Measurements from ENCODE around the gene ZFX. TPM values are rescaled to one million over a fixed set of nuclear protein-coding genes. Genes with fewer than 3 reads are reported as not detected.

Gene ZFX
- total RNA-seq, 1 experiment from 2014 or later = 63.9 TPM

DNA sequence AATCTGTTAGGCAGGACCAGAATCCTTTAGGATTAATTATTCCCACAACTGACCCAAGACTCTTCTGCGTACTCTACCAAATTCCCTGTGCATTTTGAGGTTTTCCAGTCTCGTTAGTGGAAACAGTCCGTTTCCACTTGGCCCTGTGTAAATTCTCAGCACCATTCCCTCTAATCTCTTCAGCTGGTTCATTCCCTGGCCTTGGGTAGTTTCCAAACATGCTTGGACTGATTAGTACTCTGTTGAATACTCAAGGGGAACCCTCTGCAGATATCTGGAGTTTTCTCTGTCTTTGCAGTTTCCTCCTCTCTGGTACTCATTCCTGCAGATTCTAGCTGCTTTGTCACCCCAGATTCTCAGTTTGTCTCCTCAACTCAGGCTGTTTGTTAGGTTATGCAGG is 80.4 kb downstream of the ZFX start:
- ChIA-PET POLR2A (ENCODE audit: low non-redundant PET) (no interaction called here), CTCF (no interaction called here)
- no peak overlapping the region for H3K4me3 ChIP-seq (ENCODE audit: low read depth, low read length, poor library complexity, severe bottlenecking)
- no peak overlapping the region for H3K27ac ChIP-seq (ENCODE audit: low read depth, low read length, poor library complexity, severe bottlenecking)
- no peaks in the 10 kb centered on the region for H3K36me3 ChIP-seq (ENCODE audit: insufficient read depth, low read length, poor library complexity, severe bottlenecking)
- peaks cover 10% of the 10 kb centered on the region for H3K4me1 ChIP-seq (ENCODE audit: insufficient read depth, low read length, poor library complexity, severe bottlenecking)
- H3K9me3 ChIP-seq (ENCODE audit: low read depth, low read length, poor library complexity, severe bottlenecking) = peaks cover 11% of the 10 kb centered on the region
- peaks cover 10% of the 10 kb centered on the region for H3K27me3 ChIP-seq (replicated peaks; ENCODE audit: insufficient read depth, low read depth, low read length, poor library complexity)
- TF ChIP-seq, protein P1, sequence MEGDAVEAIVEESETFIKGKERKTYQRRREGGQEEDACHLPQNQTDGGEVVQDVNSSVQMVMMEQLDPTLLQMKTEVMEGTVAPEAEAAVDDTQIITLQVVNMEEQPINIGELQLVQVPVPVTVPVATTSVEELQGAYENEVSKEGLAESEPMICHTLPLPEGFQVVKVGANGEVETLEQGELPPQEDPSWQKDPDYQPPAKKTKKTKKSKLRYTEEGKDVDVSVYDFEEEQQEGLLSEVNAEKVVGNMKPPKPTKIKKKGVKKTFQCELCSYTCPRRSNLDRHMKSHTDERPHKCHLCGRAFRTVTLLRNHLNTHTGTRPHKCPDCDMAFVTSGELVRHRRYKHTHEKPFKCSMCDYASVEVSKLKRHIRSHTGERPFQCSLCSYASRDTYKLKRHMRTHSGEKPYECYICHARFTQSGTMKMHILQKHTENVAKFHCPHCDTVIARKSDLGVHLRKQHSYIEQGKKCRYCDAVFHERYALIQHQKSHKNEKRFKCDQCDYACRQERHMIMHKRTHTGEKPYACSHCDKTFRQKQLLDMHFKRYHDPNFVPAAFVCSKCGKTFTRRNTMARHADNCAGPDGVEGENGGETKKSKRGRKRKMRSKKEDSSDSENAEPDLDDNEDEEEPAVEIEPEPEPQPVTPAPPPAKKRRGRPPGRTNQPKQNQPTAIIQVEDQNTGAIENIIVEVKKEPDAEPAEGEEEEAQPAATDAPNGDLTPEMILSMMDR (conservative IDR thresholded peaks at IDR 0.05; ENCODE audit: low read depth, low read length) = no peak
- no peak for TF ChIP-seq EZH2 (IDR thresholded peaks at IDR 0.05; ENCODE audit: borderline replicate concordance, low read depth, low read length, poor library complexity, severe bottlenecking)
- intact Hi-C loops (cut with micrococcal nuclease; ENCODE audit: unreplicated experiment) = no loop called here
- no peak for DNase-seq (ENCODE audit: low spot score)
- BruUV-seq (replicated peaks) = no TSS peak

DNA sequence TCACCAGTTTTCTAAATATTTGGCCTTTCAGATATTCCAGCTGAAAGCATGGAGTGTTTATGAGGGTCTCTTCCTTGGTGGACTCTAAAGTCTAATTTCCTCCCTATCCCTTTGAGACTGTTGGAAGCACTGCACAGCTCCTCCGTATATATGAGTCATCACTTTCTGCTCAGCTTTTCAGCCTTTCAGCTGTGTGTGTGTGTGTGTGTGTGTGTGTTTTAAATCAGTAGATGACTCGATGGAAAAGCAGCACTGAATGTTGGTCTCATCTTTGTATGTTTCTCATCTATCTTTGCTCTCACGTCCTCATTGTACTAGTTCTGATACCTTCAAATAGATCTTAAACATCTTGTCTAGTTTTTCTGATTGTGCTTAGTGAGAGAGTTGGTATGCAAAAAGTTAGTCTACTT is 81.6 kb downstream of the ZFX start:
- intact Hi-C loops (cut with micrococcal nuclease; ENCODE audit: unreplicated experiment) = no loop called here
- Histone ChIP-seq H3K4me3 (ENCODE audit: low read depth, low read length, poor library complexity, severe bottlenecking) (no peak overlapping the region), H3K4me1 (ENCODE audit: insufficient read depth, low read length, poor library complexity, severe bottlenecking) (peaks cover 10% of the 10 kb centered on the region), H3K9me3 (ENCODE audit: low read depth, low read length, poor library complexity, severe bottlenecking) (peaks cover 1% of the 10 kb centered on the region), H3K27me3 (replicated peaks; ENCODE audit: insufficient read depth, low read depth, low read length, poor library complexity) (peaks cover 10% of the 10 kb centered on the region), H3K27ac (ENCODE audit: low read depth, low read length, poor library complexity, severe bottlenecking) (no peak overlapping the region), H3K36me3 (ENCODE audit: insufficient read depth, low read length, poor library complexity, severe bottlenecking) (no peaks in the 10 kb centered on the region)
- POLR2A ChIA-PET (ENCODE audit: low non-redundant PET) = no interaction called here
- TF ChIP-seq, protein P1 (conservative IDR thresholded peaks at IDR 0.05; ENCODE audit: low read depth, low read length) = no peak
- TF ChIP-seq EZH2 (IDR thresholded peaks at IDR 0.05; ENCODE audit: borderline replicate concordance, low read depth, low read length, poor library complexity, severe bottlenecking) = no peak
- BruUV-seq (replicated peaks) = no TSS peak
- CTCF ChIA-PET = no interaction called here
- DNase-seq (ENCODE audit: low spot score) = peak; percentile 77

DNA sequence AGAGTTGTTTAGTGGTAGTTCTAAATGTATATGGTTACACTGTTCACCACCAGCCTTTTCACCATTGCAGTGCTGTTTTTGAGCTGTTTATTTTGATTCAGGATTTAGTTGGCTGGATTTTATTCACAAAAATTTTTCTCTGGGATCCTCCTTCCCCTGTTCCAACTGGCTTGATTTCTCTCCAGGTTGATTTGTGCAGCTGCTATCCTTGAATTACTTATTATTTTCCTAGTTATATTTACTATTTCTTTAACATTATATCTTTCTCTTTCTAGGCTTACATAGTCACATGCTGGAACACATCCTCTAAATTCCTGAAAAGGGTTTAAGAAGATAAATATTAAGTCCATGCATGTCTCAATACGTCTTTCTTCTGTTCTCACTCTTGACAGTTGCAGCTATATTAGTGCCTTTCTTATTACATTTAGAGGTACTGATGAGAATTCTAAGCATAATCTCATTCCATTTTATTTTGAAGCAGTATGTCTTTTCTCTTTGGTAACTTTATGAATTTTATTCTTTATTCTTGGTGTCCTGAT is 82.2 kb downstream of the ZFX start:
- H3K36me3 ChIP-seq (ENCODE audit: insufficient read depth, low read length, poor library complexity, severe bottlenecking) = no peaks in the 10 kb centered on the region
- H3K27me3 ChIP-seq (replicated peaks; ENCODE audit: insufficient read depth, low read depth, low read length, poor library complexity) = peaks cover 10% of the 10 kb centered on the region
- DNase-seq (ENCODE audit: low spot score) = no peak
- no peak overlapping the region for H3K27ac ChIP-seq (ENCODE audit: low read depth, low read length, poor library complexity, severe bottlenecking)
- TF ChIP-seq, protein P1 (conservative IDR thresholded peaks at IDR 0.05; ENCODE audit: low read depth, low read length) = no peak
- no peak for TF ChIP-seq EZH2 (IDR thresholded peaks at IDR 0.05; ENCODE audit: borderline replicate concordance, low read depth, low read length, poor library complexity, severe bottlenecking)
- intact Hi-C loops (cut with micrococcal nuclease; ENCODE audit: unreplicated experiment) = no loop called here
- no TSS peak for BruUV-seq (replicated peaks)
- H3K4me1 ChIP-seq (ENCODE audit: insufficient read depth, low read length, poor library complexity, severe bottlenecking) = peaks cover 10% of the 10 kb centered on the region
- H3K9me3 ChIP-seq (ENCODE audit: low read depth, low read length, poor library complexity, severe bottlenecking) = no peaks in the 10 kb centered on the region
- no peak overlapping the region for H3K4me3 ChIP-seq (ENCODE audit: low read depth, low read length, poor library complexity, severe bottlenecking)
- POLR2A ChIA-PET (ENCODE audit: low non-redundant PET) = no interaction called here
- CTCF ChIA-PET = no interaction called here
